Cerebellar nuclear complex (tissue), 1 donor: ENCODE results near the gene TGFB1.
"Not testable (repeated sequence)": the region's sequence is repeated elsewhere in the genome, so short reads cannot be mapped to it uniquely, and the experiment has no call there.

ENCODE experiments used
- DNase-seq, 2 experiments: peaks; one replicate each; lab custom pipeline; 2025; lab: John Stamatoyannopoulos, UW

Gene TGFB1

GRCh38 chr19:41300555-41300954, 53.2 kb downstream of the TGFB1 start:
- DNase-seq: no peak

GRCh38 chr19:41299755-41300089, 54.0 kb downstream of the TGFB1 start:
- no peak for DNase-seq

- DNase-seq: no peak
Observed at GRCh38 chr19:41299046-41299754, 54.5 kb downstream of the TGFB1 start.

- no peak for DNase-seq
Observed at GRCh38 chr19:41298348-41298964, 55.3 kb downstream of the TGFB1 start.

- DNase-seq: no peak
Observed at GRCh38 chr19:41297628-41298347, 55.9 kb downstream of the TGFB1 start.

GRCh38 chr19:41296433-41296871, 57.3 kb downstream of the TGFB1 start:
- DNase-seq: no peak

GRCh38 chr19:41295499-41295898, 58.2 kb downstream of the TGFB1 start:
- no peak for DNase-seq

GRCh38 chr19:41294393-41294792, 59.3 kb downstream of the TGFB1 start:
- no peak for DNase-seq

GRCh38 chr19:41289814-41290213, 63.9 kb downstream of the TGFB1 start:
- DNase-seq: not testable (repeated sequence)

GRCh38 chr19:41288673-41289530, 64.8 kb downstream of the TGFB1 start:
- no peak for DNase-seq
